Breast epithelium (tissue), 4 donors: Measurements from ENCODE around the gene PIGB. TPM values are rescaled to one million over a fixed set of nuclear protein-coding genes. Genes with fewer than 3 reads are reported as not detected.
A peak's percentile ranks its signal among the peaks of the same experiment; 100 is the strongest.
"Not testable (repeated sequence)": the region's sequence is repeated elsewhere in the genome, so short reads cannot be mapped to it uniquely, and the experiment has no call there.

ENCODE experiments used
- DNase-seq, 2 donors: peaks; one replicate each; pipeline ENCODE4 v3.0.0-alpha.2; 2019; ENCODE audit warnings: low spot score in 2 of 2
- H3K27ac ChIP-seq, 2 donors: fragments of 200-600 bp; sonication (generic) in 1 of 2; one replicate each; pipeline ENCODE4 v1.5.1; 2016 to 2019; ENCODE audit warnings: mild to moderate bottlenecking in 1 of 2
- H3K27me3 ChIP-seq, 2 donors: fragments of 200-600 bp; sonication (generic) in 1 of 2; one replicate each; pipeline versions ENCODE4 v1.5.1 to v1.6.0; 2017 to 2019; ENCODE audit warnings: control low read depth in 1 of 2, mild to moderate bottlenecking in 1 of 2
- H3K36me3 ChIP-seq: fragments of 200-600 bp; one replicate; pipeline ENCODE4 v1.5.1; 2019
- H3K4me1 ChIP-seq, 2 donors: fragments of 200-600 bp; sonication (generic); one replicate each; pipeline ENCODE4 v1.5.1; 2016 to 2019; ENCODE audit warnings: control low read depth in 1 of 2
- H3K4me3 ChIP-seq, 3 donors: fragments of 200-600 bp; sonication (generic); 1 replicate in 2 of 3; 2 replicates in 1 of 3; pipeline ENCODE4 v1.5.1; 2016 to 2019; ENCODE audit warnings: mild to moderate bottlenecking in 3 of 3, moderate library complexity in 2 of 3
- H3K9me3 ChIP-seq, 2 donors: fragments of 200-600 bp; sonication (generic) in 1 of 2; one replicate each; pipeline ENCODE4 v1.5.1; 2016 to 2019; ENCODE audit warnings: control low read depth in 1 of 2
- POLR2A ChIP-seq: fragments of 450-650 bp; IDR thresholded peaks from one replicate; pipeline ENCODE4 v1.6.1; 2016; ENCODE audit warnings: antibody characterized with exemption, mild to moderate bottlenecking, moderate library complexity
- POLR2AphosphoS5 ChIP-seq, 3 donors: sonication (generic); formaldehyde crosslinking; IDR thresholded peaks; one replicate each; pipeline ENCODE4 v1.6.1; 2017; ENCODE audit warnings: antibody characterized with exemption in 3 of 3
- intact Hi-C: fragments of 100-400 bp; cut with DNase I; formaldehyde crosslinking; loops from one replicate; pipeline ENCODE4 v1.15.1; 2023; ENCODE audit warnings: low total_unique reads
- total RNA-seq, 3 donors: library from RNA; depleted of rRNA; stranded (reverse); fragments of >200 nt; gene quantifications; one replicate each; pipeline ENCODE4 v1.1.0, GENCODE V29; 2016
- TF ChIP-seq, protein P1 (sequence below), 3 donors: fragments of 450-650 bp; IDR thresholded peaks; one replicate each; pipeline ENCODE4 v1.5.1; 2016 to 2017; ENCODE audit warnings: antibody characterized with exemption in 3 of 3, mild to moderate bottlenecking in 3 of 3, moderate library complexity in 3 of 3

Gene PIGB
- total RNA-seq, 3 donors from 2014 or later, result 11.0 to 18.1 (median 11.5) TPM

DNA sequence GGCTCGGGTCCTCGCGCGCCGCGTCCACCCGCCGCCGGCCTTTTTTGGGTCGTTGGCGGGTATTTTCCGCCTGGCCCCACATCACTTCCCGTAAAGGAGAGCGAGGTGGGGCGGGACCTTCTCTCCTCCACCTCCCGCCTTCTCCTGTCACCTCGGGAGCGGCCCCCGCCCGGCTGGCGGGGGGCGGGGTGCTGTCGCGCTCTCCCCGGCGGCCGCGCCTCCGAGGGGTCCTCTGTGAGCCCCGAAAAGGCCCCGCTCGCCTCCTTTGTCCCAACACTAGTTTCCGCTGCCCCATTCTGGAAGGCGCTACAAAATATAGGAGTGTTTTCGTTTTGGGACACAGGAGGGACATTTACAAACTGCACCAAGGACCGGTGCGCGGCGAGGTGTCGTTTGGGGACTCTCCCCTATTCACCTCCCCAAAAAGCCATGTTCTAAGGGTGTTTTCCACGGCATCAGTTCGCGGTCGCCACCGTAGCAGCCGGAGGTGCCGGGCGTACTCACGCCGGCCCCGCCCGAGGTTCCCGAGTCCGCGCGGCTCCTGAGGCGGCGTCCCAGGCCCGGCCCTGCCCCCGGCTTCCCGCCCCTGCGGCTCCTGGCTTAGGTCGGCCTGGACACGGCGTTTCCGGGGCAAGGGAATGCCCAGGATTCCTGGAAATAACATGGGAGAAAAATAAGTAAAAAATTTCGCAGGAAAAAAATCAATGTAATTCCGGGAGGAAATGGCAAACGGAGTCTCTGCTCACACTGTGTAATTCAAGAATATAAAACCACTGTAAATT, 29.1 kb upstream of the PIGB start, which contains the start of gene RAB27A:
TSS of gene RAB27A (minus strand) at position 68 of the 782 bp plus-strand sequence. CDS start 54,879 bp downstream, outside the sequence.
- no peaks in the 10 kb centered on the region for H3K4me1 ChIP-seq
- H3K4me3 ChIP-seq, result peak within 1 kb of the TSS; percentile 88 to 94 (median 89)
- TF ChIP-seq POLR2A (no peak), POLR2AphosphoS5 (IDR thresholded peaks at IDR 0.05) (peak in 2 of 3 donors; percentile 26 to 35)
- TF ChIP-seq, protein P1, sequence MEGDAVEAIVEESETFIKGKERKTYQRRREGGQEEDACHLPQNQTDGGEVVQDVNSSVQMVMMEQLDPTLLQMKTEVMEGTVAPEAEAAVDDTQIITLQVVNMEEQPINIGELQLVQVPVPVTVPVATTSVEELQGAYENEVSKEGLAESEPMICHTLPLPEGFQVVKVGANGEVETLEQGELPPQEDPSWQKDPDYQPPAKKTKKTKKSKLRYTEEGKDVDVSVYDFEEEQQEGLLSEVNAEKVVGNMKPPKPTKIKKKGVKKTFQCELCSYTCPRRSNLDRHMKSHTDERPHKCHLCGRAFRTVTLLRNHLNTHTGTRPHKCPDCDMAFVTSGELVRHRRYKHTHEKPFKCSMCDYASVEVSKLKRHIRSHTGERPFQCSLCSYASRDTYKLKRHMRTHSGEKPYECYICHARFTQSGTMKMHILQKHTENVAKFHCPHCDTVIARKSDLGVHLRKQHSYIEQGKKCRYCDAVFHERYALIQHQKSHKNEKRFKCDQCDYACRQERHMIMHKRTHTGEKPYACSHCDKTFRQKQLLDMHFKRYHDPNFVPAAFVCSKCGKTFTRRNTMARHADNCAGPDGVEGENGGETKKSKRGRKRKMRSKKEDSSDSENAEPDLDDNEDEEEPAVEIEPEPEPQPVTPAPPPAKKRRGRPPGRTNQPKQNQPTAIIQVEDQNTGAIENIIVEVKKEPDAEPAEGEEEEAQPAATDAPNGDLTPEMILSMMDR (IDR thresholded peaks at IDR 0.05), result no peak
- no peaks in the 10 kb centered on the region for H3K36me3 ChIP-seq
- DNase-seq, result peak; percentile 57 to 72
- intact Hi-C loops, result loop anchor here (10.0 kb wide), 1 partner anchor 65 kb away; no protein-coding TSS in a partner anchor
- H3K27me3 ChIP-seq, result no peaks in the 10 kb centered on the region
- no peaks in the 10 kb centered on the region for H3K9me3 ChIP-seq
- peak within 1 kb of the TSS; percentile 96 to 98 for H3K27ac ChIP-seq

DNA sequence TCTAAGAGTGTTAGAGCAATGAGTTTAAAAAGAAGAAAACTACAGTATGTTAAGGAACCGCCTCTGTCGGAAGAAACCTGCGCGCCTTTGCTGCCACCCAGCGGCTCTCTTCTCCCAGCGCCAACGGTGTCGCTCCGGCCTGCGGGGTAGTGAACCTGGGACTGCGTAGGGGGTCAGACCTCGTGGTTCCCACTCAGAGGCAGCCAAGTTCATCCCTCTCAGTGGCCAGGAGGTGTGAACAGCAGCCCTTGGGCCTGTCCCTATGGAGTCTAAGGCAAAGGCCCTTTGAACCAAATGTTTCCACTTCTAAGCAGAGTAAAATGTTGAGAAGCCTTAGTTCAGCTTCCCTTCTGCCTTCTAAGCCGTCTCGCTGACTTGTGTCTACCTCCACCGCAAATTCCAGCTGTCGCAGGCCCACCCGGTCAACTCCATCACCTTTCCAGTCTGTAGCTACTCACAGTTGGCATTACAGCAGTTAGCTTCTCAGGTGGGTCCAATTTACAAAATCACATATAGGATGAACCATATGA, 28.4 kb upstream of the PIGB start:
- Histone ChIP-seq H3K27ac (peak overlapping the region; percentile 96 to 98), H3K4me1 (no peaks in the 10 kb centered on the region), H3K4me3 (peak overlapping the region; percentile 88 to 94 (median 89)), H3K9me3 (no peaks in the 10 kb centered on the region), H3K27me3 (no peaks in the 10 kb centered on the region), H3K36me3 (no peaks in the 10 kb centered on the region)
- intact Hi-C loops, result no loop called here
- peak; percentile 79 to 84 for DNase-seq
- TF ChIP-seq, protein P1 (IDR thresholded peaks at IDR 0.05), result peak in 2 of 3 donors; percentile 84 to 87
- no peak for TF ChIP-seq POLR2A
- TF ChIP-seq POLR2AphosphoS5 (IDR thresholded peaks at IDR 0.05), result peak in 1 of 3 donors; percentile 52

DNA sequence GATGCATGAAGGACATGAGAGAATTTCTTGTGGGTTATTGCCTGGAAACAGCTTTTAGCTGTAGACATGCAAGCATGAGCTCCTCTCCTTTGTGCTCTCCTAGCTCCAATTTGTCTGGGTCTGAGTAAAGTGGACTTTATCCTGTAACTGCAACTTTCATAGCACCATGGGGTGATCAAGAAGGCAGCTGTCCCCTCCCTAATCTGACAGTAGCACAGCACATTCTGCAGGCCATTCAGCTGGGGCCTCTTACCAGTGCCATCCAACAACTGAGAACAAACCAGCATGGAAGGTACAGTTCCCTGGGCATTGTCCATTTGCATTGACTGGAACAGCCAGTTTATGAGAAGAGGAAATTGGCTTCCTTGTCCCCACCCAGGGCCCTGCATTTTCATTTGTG, 21.7 kb upstream of the PIGB start:
- H3K4me3 ChIP-seq, result no peak overlapping the region
- H3K27ac ChIP-seq, result no peak overlapping the region
- TF ChIP-seq, protein P1 (IDR thresholded peaks at IDR 0.05), result no peak
- TF ChIP-seq POLR2A, result no peak
- no peak for TF ChIP-seq POLR2AphosphoS5 (IDR thresholded peaks at IDR 0.05)
- DNase-seq, result no peak
- no peaks in the 10 kb centered on the region for H3K9me3 ChIP-seq
- no peaks in the 10 kb centered on the region for H3K36me3 ChIP-seq
- intact Hi-C loops, result no loop called here
- H3K27me3 ChIP-seq, result no peaks in the 10 kb centered on the region
- no peaks in the 10 kb centered on the region for H3K4me1 ChIP-seq

DNA sequence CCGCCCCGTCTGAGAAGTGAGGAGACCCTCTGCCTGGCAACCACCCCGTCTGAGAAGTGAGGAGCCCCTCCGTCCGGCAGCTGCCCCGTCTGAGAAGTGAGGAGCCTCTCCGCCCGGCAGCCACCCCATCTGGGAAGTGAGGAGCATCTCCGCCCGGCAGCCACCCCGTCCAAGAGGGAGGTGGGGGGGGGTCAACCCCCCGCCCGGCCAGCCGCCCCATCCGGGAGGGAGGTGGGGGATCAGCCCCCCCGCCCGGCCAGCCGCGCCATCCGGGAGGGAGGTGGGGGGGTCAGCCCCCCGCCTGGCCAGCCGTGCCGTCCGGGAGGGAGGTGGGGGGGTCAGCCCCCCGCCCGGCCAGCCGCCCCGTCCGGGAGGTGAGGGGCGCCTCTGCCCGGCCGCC, 16.2 kb upstream of the PIGB start:
- H3K4me1 ChIP-seq, H3K4me3 ChIP-seq, DNase-seq, H3K36me3 ChIP-seq, H3K9me3 ChIP-seq, intact Hi-C loops, H3K27ac ChIP-seq, H3K27me3 ChIP-seq: not testable (repeated sequence)

DNA sequence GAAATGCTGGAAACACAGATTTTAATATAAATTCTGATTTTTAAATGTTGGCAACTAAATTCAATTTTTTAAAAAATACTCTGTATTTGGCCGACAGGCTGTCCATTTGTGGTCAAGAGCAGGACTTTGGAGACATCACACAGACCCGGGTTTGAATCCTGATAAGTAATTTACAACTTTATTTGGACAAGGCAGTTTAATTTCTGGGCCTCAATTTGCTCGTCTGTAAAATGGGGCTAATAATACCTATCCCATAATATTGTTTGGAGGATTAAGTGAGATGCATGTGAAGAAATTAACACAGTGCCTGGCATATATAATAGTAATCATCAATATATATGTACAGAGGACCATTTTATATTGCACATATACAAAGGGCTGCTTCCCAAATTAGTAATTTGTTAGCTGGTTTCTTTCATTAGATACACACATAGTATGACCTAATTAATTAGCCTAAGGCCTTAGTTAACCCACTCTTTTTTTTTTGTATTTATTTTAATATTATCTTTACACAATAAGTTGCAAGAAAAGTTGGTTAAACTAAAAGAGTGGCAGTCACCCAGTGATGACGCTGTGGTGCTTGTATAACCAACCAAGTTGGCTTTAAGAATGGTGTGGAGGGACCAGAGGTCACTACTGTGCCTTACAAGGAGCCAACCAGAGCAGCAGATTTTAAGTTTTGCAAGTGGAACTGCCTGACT, 665 bp downstream of the PIGB start:
- TF ChIP-seq, protein P1 (IDR thresholded peaks at IDR 0.05), result no peak
- no peak for TF ChIP-seq POLR2AphosphoS5 (IDR thresholded peaks at IDR 0.05)
- TF ChIP-seq POLR2A, result no peak
- no peaks in the 10 kb centered on the region for H3K4me1 ChIP-seq
- no peaks in the 10 kb centered on the region for H3K36me3 ChIP-seq
- peak overlapping the region in 1 of 2 donors; percentile 92 for H3K27ac ChIP-seq
- no peaks in the 10 kb centered on the region for H3K9me3 ChIP-seq
- H3K4me3 ChIP-seq, result peak overlapping the region; percentile 69 to 89 (median 79)
- DNase-seq, result no peak
- no peaks in the 10 kb centered on the region for H3K27me3 ChIP-seq
- intact Hi-C loops, result loop anchor here (10.0 kb wide), 1 partner anchor 1945 kb away; no protein-coding TSS in a partner anchor
